Measurements from ENCODE around the gene GFOD1. TPM values are rescaled to one million over a fixed set of nuclear protein-coding genes. Genes with fewer than 3 reads are reported as not detected.

GFOD1 gene
- 10 to 100 TPM; 12.2 to 78.2 (median 45.7) TPM for total RNA-seq

GRCh38 chr6:13487122-13488014 is at the start of gene GFOD1:
GFOD1 (minus strand) TSS chr6:13487600; CDS start chr6:13486890, 710 bp downstream.
- DNase-seq (ENCODE audit: low spot score) = peak; percentile 47
- ATAC-seq (ENCODE audit: low FRiP score) = peak; percentile 85
- no peak for TF ChIP-seq CTCF (IDR thresholded peaks at IDR 0.05)

- ATAC-seq (ENCODE audit: low FRiP score) (no peak), DNase-seq (ENCODE audit: low spot score) (no peak)
- TF ChIP-seq CTCF (IDR thresholded peaks at IDR 0.05) = no peak
These were observed 49.6 kb upstream of the GFOD1 start for GRCh38 chr6:13536796-13537526.

GRCh38 chr6:13535306-13535705 is 47.9 kb upstream of the GFOD1 start:
- ATAC-seq (ENCODE audit: low FRiP score) (peak; percentile 65), DNase-seq (ENCODE audit: low spot score) (no peak)
- no peak for TF ChIP-seq CTCF (IDR thresholded peaks at IDR 0.05)

GRCh38 chr6:13534536-13534935 is 47.1 kb upstream of the GFOD1 start:
- DNase-seq (ENCODE audit: low spot score) = no peak
- TF ChIP-seq CTCF (IDR thresholded peaks at IDR 0.05) = no peak
- peak; percentile 16 for ATAC-seq (ENCODE audit: low FRiP score)

- DNase-seq (ENCODE audit: low spot score) = no peak
These were observed 44.6 kb upstream of the GFOD1 start for GRCh38 chr6:13531956-13532355.

GRCh38 chr6:13528777-13529343 is 41.5 kb upstream of the GFOD1 start:
- TF ChIP-seq CTCF (IDR thresholded peaks at IDR 0.05) = no peak
- DNase-seq (ENCODE audit: low spot score) = no peak
- ATAC-seq (ENCODE audit: low FRiP score) = no peak

More at GRCh38 chr6:13531956-13532355, 44.6 kb upstream of the GFOD1 start:
- no peak for TF ChIP-seq CTCF (IDR thresholded peaks at IDR 0.05)
- ATAC-seq (ENCODE audit: low FRiP score) = no peak

Data from omental fat pad (tissue), 4 donors.